HG03066 (cell line): ENCODE measurements around the gene UPK1A.
"Not testable (repeated sequence)": the region's sequence is repeated elsewhere in the genome, so short reads cannot be mapped to it uniquely, and the experiment has no call there.

ENCODE experiments used
- ATAC-seq: cut with Tn5 transposase; IDR thresholded peaks from one replicate; pipeline ENCODE4 v1.9.1; 2021; ENCODE audit warnings: low read depth; ENCODE audit not compliant: unreplicated experiment

Gene UPK1A

GRCh38 chr19:35715981-35716800 is 49.9 kb downstream of the UPK1A start:
- ATAC-seq = no peak

GRCh38 chr19:35716801-35717664 is 50.7 kb downstream of the UPK1A start:
- peak; percentile 44 for ATAC-seq

- peak; percentile 42 for ATAC-seq
Measured at GRCh38 chr19:35717665-35718344, 51.5 kb downstream of the UPK1A start, which contains the start of gene KMT2B. TSS of gene KMT2B (plus strand) at chr19:35718003. CDS start at chr19:35718019, 16 bp downstream.

- ATAC-seq = no peak
Measured at GRCh38 chr19:35718345-35719041, 52.2 kb downstream of the UPK1A start.

GRCh38 chr19:35719402-35720162 is 53.3 kb downstream of the UPK1A start:
- ATAC-seq = no peak

GRCh38 chr19:35720163-35720524 is 53.8 kb downstream of the UPK1A start:
- no peak for ATAC-seq

- ATAC-seq = no peak
Measured at GRCh38 chr19:35720648-35721047, 54.3 kb downstream of the UPK1A start.

- ATAC-seq = no peak
Measured at GRCh38 chr19:35721374-35721773, 55.1 kb downstream of the UPK1A start.

GRCh38 chr19:35722461-35722860 is 56.1 kb downstream of the UPK1A start:
- ATAC-seq = no peak

GRCh38 chr19:35722897-35723296 is 56.6 kb downstream of the UPK1A start:
- ATAC-seq = no peak

- ATAC-seq = no peak
Measured at GRCh38 chr19:35723671-35724070, 57.4 kb downstream of the UPK1A start.

GRCh38 chr19:35724132-35724531 is 57.8 kb downstream of the UPK1A start:
- ATAC-seq = not testable (repeated sequence)

GRCh38 chr19:35724560-35724959 is 58.2 kb downstream of the UPK1A start:
- no peak for ATAC-seq

GRCh38 chr19:35725216-35725861 is 59.0 kb downstream of the UPK1A start:
- no peak for ATAC-seq

- ATAC-seq = no peak
Measured at GRCh38 chr19:35727053-35727955, 61.0 kb downstream of the UPK1A start.
